Activated T-cell treated with anti-CD3 and anti-CD28 coated beads, Interleukin-2, amount 50 U/mL, for 4 hours (primary cell): ENCODE results near the gene HES7. TPM values are rescaled to one million over a fixed set of nuclear protein-coding genes. Genes with fewer than 3 reads are reported as not detected.
A peak's percentile ranks its signal among the peaks of the same experiment; 100 is the strongest.
"Not testable (repeated sequence)": the region's sequence is repeated elsewhere in the genome, so short reads cannot be mapped to it uniquely, and the experiment has no call there.

Source experiments
- ATAC-seq, 2 donors: fragments of 200-7000 bp; cut with Tn5 transposase; one replicate each; pipeline ENCODE4 v1.10.0; 2021
- DNase-seq: peaks from one replicate; pipeline ENCODE4 v3.0.0-alpha.2; 2020
- H3K27me3 Mint-ChIP-seq: one replicate; pipeline ENCODE4 v1.8.0; 2021; ENCODE audit warnings: low read depth, mixed read lengths
- H3K36me3 Mint-ChIP-seq: one replicate; pipeline ENCODE4 v1.8.0; 2022; ENCODE audit warnings: mixed read lengths; ENCODE audit not compliant: insufficient read depth
- H3K4me1 Mint-ChIP-seq: one replicate; pipeline ENCODE4 v1.8.0; 2021; ENCODE audit warnings: low read depth, mixed read lengths
- H3K4me3 Mint-ChIP-seq: one replicate; pipeline ENCODE4 v1.8.0; 2021; ENCODE audit warnings: mild to moderate bottlenecking, moderate library complexity, mixed read lengths
- H3K9me3 Mint-ChIP-seq: one replicate; pipeline ENCODE4 v1.8.0; 2021; ENCODE audit warnings: mixed read lengths
- total RNA-seq, 3 donors: library from RNA; stranded (reverse); gene quantifications; one replicate each; pipeline ENCODE4 v1.2.1, GENCODE V29; 2021

HES7 gene
- total RNA-seq, 3 donors from 2014 or later: 1.2 to 1.7 (median 1.4) TPM

- peaks cover 37% of the 10 kb centered on the region for H3K27me3 Mint-ChIP-seq
- H3K4me3 Mint-ChIP-seq: peak overlapping the region; percentile 55
- no peak for DNase-seq
- H3K9me3 Mint-ChIP-seq: no peaks in the 10 kb centered on the region
- H3K36me3 Mint-ChIP-seq: no peaks in the 10 kb centered on the region
- no peaks in the 10 kb centered on the region for H3K4me1 Mint-ChIP-seq
- no peak for ATAC-seq
Measured at GRCh38 chr17:8110907-8111306, 13.0 kb downstream of the HES7 start.

- DNase-seq (no peak), ATAC-seq (no peak)
- Mint-ChIP-seq H3K36me3 (no peaks in the 10 kb centered on the region), H3K9me3 (no peaks in the 10 kb centered on the region), H3K4me3 (no peak overlapping the region), H3K27me3 (peaks cover 33% of the 10 kb centered on the region), H3K4me1 (no peaks in the 10 kb centered on the region)
Measured at GRCh38 chr17:8110456-8110804, 13.5 kb downstream of the HES7 start.

- Mint-ChIP-seq H3K4me1 (no peaks in the 10 kb centered on the region), H3K4me3 (peak overlapping the region; percentile 41), H3K36me3 (no peaks in the 10 kb centered on the region), H3K27me3 (peaks cover 28% of the 10 kb centered on the region), H3K9me3 (no peaks in the 10 kb centered on the region)
- peak; percentile 95 to 97 for ATAC-seq
- peak; percentile 79 for DNase-seq
Measured at GRCh38 chr17:8109661-8110455, 14.0 kb downstream of the HES7 start.

GRCh38 chr17:8108972-8109660, 14.8 kb downstream of the HES7 start:
- Mint-ChIP-seq H3K27me3 (peaks cover 21% of the 10 kb centered on the region), H3K4me1 (no peaks in the 10 kb centered on the region), H3K36me3 (no peaks in the 10 kb centered on the region), H3K9me3 (no peaks in the 10 kb centered on the region), H3K4me3 (no peak overlapping the region)
- ATAC-seq: no peak
- no peak for DNase-seq

GRCh38 chr17:8106980-8107379, 16.9 kb downstream of the HES7 start:
- ATAC-seq, H3K27me3 Mint-ChIP-seq, H3K4me1 Mint-ChIP-seq, DNase-seq, H3K36me3 Mint-ChIP-seq, H3K9me3 Mint-ChIP-seq, H3K4me3 Mint-ChIP-seq: not testable (repeated sequence)

- peaks cover 6% of the 10 kb centered on the region for H3K27me3 Mint-ChIP-seq
- no peaks in the 10 kb centered on the region for H3K36me3 Mint-ChIP-seq
- H3K4me1 Mint-ChIP-seq: no peaks in the 10 kb centered on the region
- no peak for ATAC-seq
- H3K9me3 Mint-ChIP-seq: no peaks in the 10 kb centered on the region
- no peak overlapping the region for H3K4me3 Mint-ChIP-seq
- DNase-seq: no peak
Measured at GRCh38 chr17:8105957-8106398, 17.9 kb downstream of the HES7 start.

GRCh38 chr17:8104911-8105310, 19.0 kb downstream of the HES7 start:
- H3K9me3 Mint-ChIP-seq: no peaks in the 10 kb centered on the region

GRCh38 chr17:8103549-8103948, 20.4 kb downstream of the HES7 start:
- no peak for DNase-seq
- no peaks in the 10 kb centered on the region for H3K36me3 Mint-ChIP-seq
- H3K27me3 Mint-ChIP-seq: peaks cover 3% of the 10 kb centered on the region
- ATAC-seq: no peak
- H3K4me1 Mint-ChIP-seq: no peaks in the 10 kb centered on the region
- no peaks in the 10 kb centered on the region for H3K9me3 Mint-ChIP-seq
- no peak overlapping the region for H3K4me3 Mint-ChIP-seq

More at GRCh38 chr17:8104911-8105310, 19.0 kb downstream of the HES7 start:
- no peaks in the 10 kb centered on the region for H3K36me3 Mint-ChIP-seq
- H3K27me3 Mint-ChIP-seq: peaks cover 6% of the 10 kb centered on the region
- DNase-seq (no peak), ATAC-seq (no peak)
- H3K4me3 Mint-ChIP-seq: no peak overlapping the region
- no peaks in the 10 kb centered on the region for H3K4me1 Mint-ChIP-seq

GRCh38 chr17:8101721-8102120, 22.2 kb downstream of the HES7 start:
- DNase-seq: no peak
- Mint-ChIP-seq H3K4me3 (no peak overlapping the region), H3K4me1 (no peaks in the 10 kb centered on the region), H3K27me3 (no peaks in the 10 kb centered on the region), H3K9me3 (no peaks in the 10 kb centered on the region), H3K36me3 (no peaks in the 10 kb centered on the region)
- ATAC-seq: no peak

- H3K4me1 Mint-ChIP-seq: no peaks in the 10 kb centered on the region
- H3K27me3 Mint-ChIP-seq: no peaks in the 10 kb centered on the region
Measured at GRCh38 chr17:8100763-8101162, 23.1 kb downstream of the HES7 start.

GRCh38 chr17:8100111-8100510, 23.8 kb downstream of the HES7 start:
- Mint-ChIP-seq H3K4me3 (no peak overlapping the region), H3K36me3 (no peaks in the 10 kb centered on the region), H3K9me3 (no peaks in the 10 kb centered on the region), H3K4me1 (peaks cover 2% of the 10 kb centered on the region), H3K27me3 (no peaks in the 10 kb centered on the region)
- DNase-seq (no peak), ATAC-seq (no peak)

More at GRCh38 chr17:8100763-8101162, 23.1 kb downstream of the HES7 start:
- DNase-seq (no peak), ATAC-seq (no peak)
- H3K4me3 Mint-ChIP-seq: no peak overlapping the region
- H3K9me3 Mint-ChIP-seq: no peaks in the 10 kb centered on the region
- no peaks in the 10 kb centered on the region for H3K36me3 Mint-ChIP-seq

GRCh38 chr17:8096541-8096940, 27.4 kb downstream of the HES7 start:
- Mint-ChIP-seq H3K9me3 (no peaks in the 10 kb centered on the region), H3K4me1 (peaks cover 14% of the 10 kb centered on the region), H3K4me3 (no peak overlapping the region), H3K27me3 (peaks cover 1% of the 10 kb centered on the region), H3K36me3 (no peaks in the 10 kb centered on the region)
- ATAC-seq (no peak), DNase-seq (no peak)

GRCh38 chr17:8095361-8095760, 28.5 kb downstream of the HES7 start:
- H3K9me3 Mint-ChIP-seq: no peaks in the 10 kb centered on the region
- ATAC-seq: no peak
- DNase-seq: no peak
- H3K4me3 Mint-ChIP-seq: no peak overlapping the region
- peaks cover 9% of the 10 kb centered on the region for H3K27me3 Mint-ChIP-seq
- peaks cover 14% of the 10 kb centered on the region for H3K4me1 Mint-ChIP-seq
- H3K36me3 Mint-ChIP-seq: no peaks in the 10 kb centered on the region

- DNase-seq: no peak
- Mint-ChIP-seq H3K27me3 (peaks cover 27% of the 10 kb centered on the region), H3K4me1 (peaks cover 14% of the 10 kb centered on the region), H3K36me3 (no peaks in the 10 kb centered on the region), H3K4me3 (no peak overlapping the region), H3K9me3 (no peaks in the 10 kb centered on the region)
- no peak for ATAC-seq
Measured at GRCh38 chr17:8091033-8091687, 32.7 kb downstream of the HES7 start.
